NB4 (cell line): ENCODE data around the gene DBH.

Experiments
- DNase-seq: peaks from one replicate; pipeline ENCODE4 v3.0.0; 2010; ENCODE audit warnings: low read depth
- H3K4me3 ChIP-seq: one replicate; pipeline ENCODE4 v1.5.1; 2011; ENCODE audit warnings: mild to moderate bottlenecking, low read depth, low read length, moderate library complexity
- CTCF ChIP-seq: IDR thresholded peaks from one replicate; pipeline ENCODE4 v1.5.1; 2012; ENCODE audit warnings: low read depth, low read length
- MAX ChIP-seq: IDR thresholded peaks from 2 replicates; pipeline ENCODE4 v1.6.1; 2011; ENCODE audit warnings: low read depth, low read length
- MYC ChIP-seq: IDR thresholded peaks from 2 replicates; pipeline ENCODE4 v1.6.1; 2011; ENCODE audit warnings: low read depth, low read length
- POLR2A ChIP-seq: IDR thresholded peaks from 2 replicates; pipeline ENCODE4 v1.6.1; 2011; ENCODE audit warnings: mild to moderate bottlenecking; ENCODE audit not compliant: insufficient read length; ENCODE audit errors: extremely low read depth

DBH gene

GRCh38 chr9:133703591-133704399 is 67.6 kb downstream of the DBH start:
- DNase-seq = no peak
- H3K4me3 ChIP-seq = no peak overlapping the region
- no peak for TF ChIP-seq CTCF

- no peak for DNase-seq
- TF ChIP-seq MAX (no peak), MYC (no peak), POLR2A (no peak), CTCF (no peak)
Observed at GRCh38 chr9:133704711-133705181, 68.6 kb downstream of the DBH start.

GRCh38 chr9:133705576-133705975 is 69.4 kb downstream of the DBH start:
- no peak for DNase-seq
- TF ChIP-seq POLR2A (no peak), CTCF (no peak), MYC (no peak), MAX (no peak)
- H3K4me3 ChIP-seq = no peak overlapping the region

More at GRCh38 chr9:133704711-133705181, 68.6 kb downstream of the DBH start:
- H3K4me3 ChIP-seq = no peak overlapping the region

GRCh38 chr9:133706307-133707050 is 70.3 kb downstream of the DBH start:
- peak overlapping the region; percentile 7 for H3K4me3 ChIP-seq
- TF ChIP-seq CTCF = no peak
- TF ChIP-seq MYC = no peak
- TF ChIP-seq MAX = no peak
- no peak for TF ChIP-seq POLR2A
- DNase-seq = no peak

GRCh38 chr9:133707065-133707762 is 71.1 kb downstream of the DBH start:
- peak; percentile 95 for DNase-seq
- H3K4me3 ChIP-seq = peak overlapping the region; percentile 7
- peak; percentile 74 for TF ChIP-seq MYC
- peak; percentile 74 for TF ChIP-seq MAX
- TF ChIP-seq POLR2A = no peak
- TF ChIP-seq CTCF = no peak
